Islet precursor cell (in vitro differentiated cells): ENCODE measurements around the gene CDKAL1.
"Not testable (repeated sequence)": the region's sequence is repeated elsewhere in the genome, so short reads cannot be mapped to it uniquely, and the experiment has no call there.

ENCODE experiments used
- DNase-seq: peaks from one replicate; pipeline ENCODE4 v3.0.0-alpha.2; 2018

Gene CDKAL1

DNA sequence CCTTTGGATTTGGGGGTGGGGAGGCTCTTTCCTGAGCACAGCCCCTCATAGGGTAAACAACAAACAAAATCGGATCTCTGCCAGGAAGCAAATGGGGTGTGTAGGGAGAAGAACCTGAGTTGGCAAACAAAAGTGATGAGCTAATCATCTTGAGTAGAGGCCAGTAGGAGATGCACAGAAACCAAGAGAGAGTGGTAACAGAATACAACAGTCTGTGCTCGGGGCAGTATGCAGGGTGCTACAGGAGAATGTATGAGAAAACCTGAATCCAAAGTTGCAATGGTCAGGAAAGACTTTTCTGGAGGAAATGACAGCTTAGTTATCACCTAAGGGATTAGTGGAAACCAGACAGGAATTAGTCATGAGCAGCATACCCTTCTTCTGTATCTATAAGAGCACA, 177.8 kb downstream of the CDKAL1 start:
- peak; percentile 68 for DNase-seq

GRCh38 chr6:20715135-20715806, 181.0 kb downstream of the CDKAL1 start:
- DNase-seq, result no peak

GRCh38 chr6:20716865-20717264, 182.6 kb downstream of the CDKAL1 start:
- no peak for DNase-seq

- no peak for DNase-seq
These were observed 183.5 kb downstream of the CDKAL1 start for GRCh38 chr6:20717743-20718142.

GRCh38 chr6:20718705-20719653, 184.7 kb downstream of the CDKAL1 start:
- no peak for DNase-seq

DNA sequence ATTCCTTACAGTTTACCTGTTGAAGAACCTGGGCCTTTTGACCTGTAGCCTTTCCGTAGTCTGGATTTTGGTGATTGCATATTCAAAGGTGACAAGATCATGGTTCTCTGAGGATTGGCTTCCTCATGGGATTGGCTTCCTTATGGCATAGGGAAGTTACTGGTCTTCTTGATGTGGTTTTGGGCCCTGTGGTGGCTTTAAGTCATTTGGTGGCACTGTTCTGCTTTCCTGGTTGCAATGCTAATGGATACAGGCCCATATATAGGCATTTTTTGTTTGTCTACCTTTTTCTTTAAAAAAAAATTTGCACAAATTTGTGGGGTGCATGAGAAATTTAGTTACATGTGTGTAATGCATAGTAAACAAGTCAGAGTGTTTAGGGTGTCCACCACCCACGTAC, 185.7 kb downstream of the CDKAL1 start:
- no peak for DNase-seq

DNA sequence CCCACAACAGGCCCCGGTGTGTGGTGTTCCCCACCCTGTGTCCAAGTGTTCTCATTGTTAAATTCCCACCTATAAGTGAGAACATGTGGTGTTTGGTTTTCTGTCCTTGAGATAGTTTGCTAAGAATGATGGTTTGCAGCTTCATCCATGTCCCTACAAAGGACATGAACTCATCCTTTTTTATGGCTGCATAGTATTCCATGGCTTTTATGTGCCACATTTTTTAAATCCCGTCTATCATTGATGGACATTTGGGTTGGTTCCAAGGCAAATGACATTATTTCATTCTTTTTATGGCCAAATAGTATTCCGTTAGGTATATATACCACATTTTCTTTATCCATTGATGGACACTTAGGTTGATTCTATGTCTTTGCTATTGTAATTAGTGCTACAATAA, 186.9 kb downstream of the CDKAL1 start:
- DNase-seq, result not testable (repeated sequence)

GRCh38 chr6:20722455-20722854, 188.2 kb downstream of the CDKAL1 start:
- no peak for DNase-seq

DNA sequence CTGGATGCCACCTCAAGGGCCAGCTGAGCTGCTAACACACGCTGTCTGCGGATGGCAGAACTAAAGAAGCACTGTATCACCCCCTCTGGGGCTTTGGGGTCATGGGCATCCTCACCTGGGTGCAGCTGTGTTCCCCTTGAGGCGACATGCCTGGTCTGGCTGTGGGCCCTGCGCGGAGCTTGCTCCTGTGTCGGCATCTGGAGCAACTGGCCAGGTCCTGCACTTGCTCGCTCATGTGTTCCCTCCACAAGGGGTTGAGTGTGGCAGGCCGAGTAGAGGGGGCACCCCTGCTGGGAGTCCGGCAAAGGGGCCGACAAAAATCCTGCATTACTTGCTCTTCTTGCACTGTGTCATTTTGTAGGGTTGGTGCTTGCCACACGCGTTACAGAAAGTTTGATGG, 189.0 kb downstream of the CDKAL1 start:
- DNase-seq, result no peak

GRCh38 chr6:20724443-20725190, 190.4 kb downstream of the CDKAL1 start:
- DNase-seq, result peak; percentile 87

DNA sequence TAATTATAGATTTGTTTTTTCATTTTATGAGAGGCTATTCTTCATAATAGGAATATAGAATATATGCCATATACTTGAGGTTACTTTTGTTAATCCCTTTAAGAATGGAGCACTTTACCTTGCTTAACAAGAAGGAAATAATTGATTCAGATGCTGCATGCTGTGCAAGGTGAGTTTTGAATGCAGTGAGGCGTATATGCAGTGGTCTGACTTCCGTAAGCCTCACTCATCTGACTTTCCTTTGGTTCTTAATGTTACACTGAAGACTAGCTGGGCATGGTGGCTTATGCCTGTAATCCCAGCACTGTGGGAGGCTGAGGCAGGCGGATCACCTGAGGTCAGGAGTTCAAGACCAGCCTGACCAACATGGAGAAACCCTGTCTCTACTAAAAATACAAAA, 191.0 kb downstream of the CDKAL1 start:
- not testable (repeated sequence) for DNase-seq

DNA sequence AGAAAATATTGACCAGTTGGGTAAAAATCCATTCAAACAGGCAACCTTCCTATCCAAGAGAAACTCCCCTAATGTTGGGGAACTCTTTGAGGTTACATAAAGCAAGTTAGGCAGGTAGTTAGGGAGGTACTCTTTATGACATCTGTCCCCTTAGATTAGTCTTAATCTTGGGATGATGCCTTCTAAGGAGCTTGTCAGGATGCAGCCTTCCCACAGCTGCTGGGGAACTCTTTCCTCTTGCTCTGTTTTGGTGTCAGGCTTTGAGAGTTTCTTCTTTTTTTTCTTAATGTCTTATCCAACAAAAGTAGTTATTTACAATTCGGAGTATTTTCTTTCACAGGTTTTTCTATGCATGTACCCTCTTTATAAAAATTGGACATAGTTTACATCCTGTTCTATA, 194.8 kb downstream of the CDKAL1 start:
- DNase-seq, result no peak

- not testable (repeated sequence) for DNase-seq
These were observed 198.1 kb downstream of the CDKAL1 start for GRCh38 chr6:20732362-20732761.

DNA sequence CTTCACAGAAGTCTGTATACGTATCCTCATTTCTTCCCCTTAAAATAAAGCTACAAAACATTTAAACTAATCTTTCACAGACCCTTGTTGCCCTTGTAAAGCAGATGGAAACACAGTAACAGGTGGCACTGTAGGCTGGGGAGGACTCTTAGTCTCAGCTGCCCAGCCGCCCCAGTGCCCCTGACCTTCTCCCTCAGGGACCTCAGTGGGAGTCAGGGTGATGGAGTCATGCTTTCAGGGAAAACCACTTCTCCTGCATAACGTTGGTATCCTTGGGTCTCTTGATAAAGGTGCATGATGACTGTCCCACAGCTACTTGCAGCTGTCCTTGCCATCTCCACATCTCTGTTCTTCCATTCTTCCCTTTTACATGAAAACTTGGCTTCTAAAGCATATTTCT, 198.6 kb downstream of the CDKAL1 start:
- no peak for DNase-seq

DNA sequence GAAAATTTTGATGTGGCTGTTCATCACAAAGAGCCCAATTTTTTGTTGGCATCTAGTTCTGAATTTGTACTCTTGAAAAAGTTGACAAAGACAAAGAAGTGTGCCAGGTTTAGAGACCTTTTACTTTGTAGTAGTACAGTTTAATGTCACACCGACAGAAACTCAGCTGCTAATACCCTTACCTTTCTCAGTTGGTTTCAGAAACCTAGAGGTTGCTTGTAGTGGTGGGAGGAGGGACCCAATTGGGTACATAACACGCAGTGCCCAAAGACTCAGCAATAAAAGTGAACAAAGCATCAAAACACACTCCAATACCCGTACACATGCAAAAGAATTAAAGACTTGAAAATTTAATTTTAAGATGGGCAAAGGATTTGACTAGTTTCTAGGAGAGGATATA, 203.7 kb downstream of the CDKAL1 start:
- no peak for DNase-seq

- DNase-seq, result no peak
These were observed 205.8 kb downstream of the CDKAL1 start for GRCh38 chr6:20740088-20740487.

DNA sequence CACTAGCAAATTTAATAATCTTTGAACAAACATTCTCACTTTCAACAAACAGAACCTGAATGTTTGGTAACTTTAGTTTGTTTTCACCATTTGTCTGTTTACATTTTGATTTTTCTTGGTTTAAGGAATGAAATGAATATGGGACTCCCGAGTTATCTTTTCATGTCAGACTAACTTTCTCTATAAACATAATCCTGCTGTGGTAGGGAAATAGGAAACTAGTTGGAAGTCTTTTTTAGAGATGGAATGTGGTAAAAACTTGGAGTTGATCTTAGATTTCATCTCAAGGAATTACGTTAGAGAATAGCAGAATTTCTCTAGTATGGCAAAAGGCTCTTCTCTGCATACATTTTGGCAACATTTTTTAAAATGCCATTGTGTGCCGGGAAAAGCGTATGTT, 206.5 kb downstream of the CDKAL1 start:
- DNase-seq, result no peak

- DNase-seq, result no peak
These were observed 207.2 kb downstream of the CDKAL1 start for GRCh38 chr6:20741490-20741889.

DNA sequence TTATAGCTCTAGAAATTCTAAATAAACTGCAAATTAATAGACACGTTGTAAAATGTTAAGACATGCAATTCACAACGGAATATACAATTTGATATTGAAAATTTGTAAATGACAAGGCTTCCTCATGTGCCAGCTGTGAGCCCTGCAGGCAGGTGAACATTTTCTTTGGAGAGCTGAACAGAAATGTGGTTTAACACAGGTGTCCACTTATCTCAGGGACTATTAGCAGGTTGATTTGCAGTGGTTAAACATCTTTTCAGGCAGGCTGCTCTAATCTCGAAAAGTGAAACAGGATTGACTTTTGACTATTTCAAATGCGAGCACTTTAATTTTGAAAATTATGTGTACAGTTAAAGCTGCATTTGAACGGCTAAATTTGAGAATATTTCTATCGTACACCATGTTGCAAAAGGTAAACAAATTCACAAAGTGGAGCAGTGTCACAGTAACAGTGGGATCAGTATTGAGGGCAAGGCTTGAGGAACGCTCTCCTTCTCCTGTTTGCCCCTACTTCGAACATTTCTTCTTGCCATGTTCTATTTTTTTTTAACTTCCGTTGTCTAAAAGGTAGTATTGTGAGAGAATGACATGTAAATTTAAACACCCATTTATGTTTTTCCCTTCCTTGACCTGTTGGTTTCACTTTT, 210.8 kb downstream of the CDKAL1 start:
- no peak for DNase-seq

GRCh38 chr6:20746024-20746423, 211.8 kb downstream of the CDKAL1 start:
- DNase-seq, result no peak

DNA sequence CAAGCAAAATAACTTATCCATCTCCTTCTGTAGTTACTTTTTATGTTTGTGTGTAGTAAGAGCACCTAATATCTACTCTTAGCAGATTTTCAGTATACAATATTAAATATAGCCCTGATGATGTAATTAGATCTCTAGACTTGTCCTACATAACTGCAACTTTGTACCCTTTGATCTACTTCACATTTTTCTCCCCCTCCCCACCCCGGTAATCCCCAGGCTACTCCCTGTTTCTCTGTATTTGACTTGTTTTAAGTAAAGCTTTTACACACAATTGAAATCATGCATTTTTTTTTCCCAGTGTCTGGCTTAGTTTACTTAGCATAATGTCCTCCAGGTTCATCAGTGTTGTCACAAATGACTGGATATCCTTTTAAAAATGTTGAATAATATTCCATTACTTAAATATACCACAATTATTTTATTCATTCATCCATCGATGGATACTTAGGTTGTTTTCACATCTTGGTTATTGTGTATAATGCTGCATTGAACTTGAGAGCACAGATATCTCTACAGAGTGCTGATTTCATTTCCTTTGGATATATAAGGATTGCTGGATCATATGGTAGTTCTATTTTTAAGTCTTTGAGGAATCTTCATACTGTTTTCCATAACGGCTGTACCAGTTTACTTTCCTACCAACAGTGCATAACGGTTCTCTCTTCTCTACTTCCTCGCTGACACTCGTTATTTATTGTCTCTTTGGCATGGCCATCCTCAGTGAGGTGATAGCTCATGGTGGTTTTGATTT, 212.7 kb downstream of the CDKAL1 start:
- no peak for DNase-seq

DNA sequence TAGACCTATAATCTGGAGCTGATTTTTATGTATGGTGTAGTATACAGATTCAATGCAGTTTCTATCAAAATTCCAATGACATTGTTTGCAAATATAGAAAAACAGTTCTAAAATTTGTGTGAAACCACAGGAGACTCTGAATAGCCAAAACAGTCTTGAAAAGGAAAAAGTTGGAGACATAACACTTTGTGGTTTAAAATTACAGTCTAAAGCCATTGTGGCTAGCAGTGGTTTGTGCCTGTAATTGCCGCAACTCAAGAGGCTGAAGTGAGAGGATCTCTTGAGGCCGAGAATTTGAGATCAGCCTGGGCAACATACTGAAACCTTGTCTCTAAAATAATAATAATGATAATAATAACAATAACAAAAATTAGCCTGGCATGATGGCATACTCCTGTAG, 213.7 kb downstream of the CDKAL1 start:
- no peak for DNase-seq
